HG03108 (cell line): ENCODE measurements around the gene ARF1.

Experiments used
- ATAC-seq: cut with Tn5 transposase; IDR thresholded peaks from one replicate; pipeline ENCODE4 v1.9.1; 2021; ENCODE audit warnings: moderate library complexity; ENCODE audit not compliant: unreplicated experiment

Gene ARF1

GRCh38 chr1:228084797-228085196, 2.3 kb downstream of the ARF1 start:
- no peak for ATAC-seq

GRCh38 chr1:228085287-228085951, 2.9 kb downstream of the ARF1 start:
- ATAC-seq: no peak

- no peak for ATAC-seq
These were observed 5.3 kb downstream of the ARF1 start for GRCh38 chr1:228087771-228088251.

- no peak for ATAC-seq
These were observed 6.3 kb downstream of the ARF1 start for GRCh38 chr1:228088586-228089498.

- ATAC-seq: no peak
These were observed 7.2 kb downstream of the ARF1 start for GRCh38 chr1:228089519-228090380.

GRCh38 chr1:228090613-228091081, 8.1 kb downstream of the ARF1 start:
- ATAC-seq: no peak

GRCh38 chr1:228091084-228091483, 8.6 kb downstream of the ARF1 start:
- ATAC-seq: no peak

GRCh38 chr1:228092342-228093049, 10.0 kb downstream of the ARF1 start:
- ATAC-seq: no peak

- ATAC-seq: no peak
These were observed 10.8 kb downstream of the ARF1 start for GRCh38 chr1:228093050-228093906.

- ATAC-seq: no peak
These were observed 12.0 kb downstream of the ARF1 start for GRCh38 chr1:228094432-228095016.

GRCh38 chr1:228095161-228095560, 12.7 kb downstream of the ARF1 start:
- ATAC-seq: no peak

GRCh38 chr1:228095938-228096337, 13.4 kb downstream of the ARF1 start:
- ATAC-seq: no peak

GRCh38 chr1:228096416-228097332, 14.2 kb downstream of the ARF1 start:
- no peak for ATAC-seq

- ATAC-seq: no peak
These were observed 15.0 kb downstream of the ARF1 start for GRCh38 chr1:228097333-228098081.

- ATAC-seq: no peak
These were observed 15.9 kb downstream of the ARF1 start for GRCh38 chr1:228098323-228098931.

GRCh38 chr1:228099331-228099732, 16.8 kb downstream of the ARF1 start:
- no peak for ATAC-seq
